ENCODE data around the gene AKAP10. TPM values are rescaled to one million over a fixed set of nuclear protein-coding genes. Genes with fewer than 3 reads are reported as not detected.

The AKAP10 gene
- total RNA-seq, 4 donors from 2014 or later, result 23.4 to 39.8 (median 30.1) TPM

DNA sequence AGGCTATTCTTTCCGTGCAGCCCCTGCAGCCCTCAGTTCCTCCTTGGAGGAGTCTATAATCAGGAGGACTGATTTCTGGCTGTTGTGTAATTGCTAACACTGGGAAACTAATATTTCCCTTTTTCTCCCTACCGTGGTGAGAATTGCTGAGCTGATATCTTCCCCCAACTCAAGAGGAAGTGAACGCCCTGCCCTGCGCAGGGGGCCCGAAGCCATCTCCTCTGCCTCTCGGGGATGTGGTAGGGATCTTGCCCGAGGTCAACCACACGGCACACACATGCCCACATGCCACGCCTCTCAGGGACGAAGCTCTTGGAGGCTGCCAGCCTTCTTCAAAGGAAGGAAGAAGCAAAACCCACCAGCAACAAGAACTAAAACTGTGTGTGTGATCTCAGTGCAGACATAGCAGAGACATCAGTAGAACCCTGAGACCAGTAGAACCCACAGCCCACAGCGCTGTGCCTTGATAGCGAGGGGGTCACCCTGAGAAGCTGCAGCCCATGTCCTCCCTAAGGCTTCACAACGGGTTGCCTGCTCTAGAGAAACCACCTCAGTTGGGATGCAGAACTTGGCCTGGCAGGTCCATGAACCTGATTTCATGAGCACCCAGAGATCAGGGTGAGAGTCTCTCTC, 101.0 kb downstream of the AKAP10 start:
- Histone ChIP-seq H3K9me3 (no peaks in the 10 kb centered on the region), H3K27ac (no peak overlapping the region), H3K4me1 (no peaks in the 10 kb centered on the region), H3K27me3 (no peaks in the 10 kb centered on the region), H3K36me3 (no peaks in the 10 kb centered on the region), H3K4me3 (no peak overlapping the region)
- peak in 1 of 2 donors; percentile 37 for DNase-seq (ENCODE audit: low spot score in 2 of 2)
- no peak for TF ChIP-seq POLR2A (IDR thresholded peaks at IDR 0.05)
- peak in 1 of 2 donors; percentile 70 for TF ChIP-seq EP300 (IDR thresholded peaks at IDR 0.05)
- TF ChIP-seq, protein P1, sequence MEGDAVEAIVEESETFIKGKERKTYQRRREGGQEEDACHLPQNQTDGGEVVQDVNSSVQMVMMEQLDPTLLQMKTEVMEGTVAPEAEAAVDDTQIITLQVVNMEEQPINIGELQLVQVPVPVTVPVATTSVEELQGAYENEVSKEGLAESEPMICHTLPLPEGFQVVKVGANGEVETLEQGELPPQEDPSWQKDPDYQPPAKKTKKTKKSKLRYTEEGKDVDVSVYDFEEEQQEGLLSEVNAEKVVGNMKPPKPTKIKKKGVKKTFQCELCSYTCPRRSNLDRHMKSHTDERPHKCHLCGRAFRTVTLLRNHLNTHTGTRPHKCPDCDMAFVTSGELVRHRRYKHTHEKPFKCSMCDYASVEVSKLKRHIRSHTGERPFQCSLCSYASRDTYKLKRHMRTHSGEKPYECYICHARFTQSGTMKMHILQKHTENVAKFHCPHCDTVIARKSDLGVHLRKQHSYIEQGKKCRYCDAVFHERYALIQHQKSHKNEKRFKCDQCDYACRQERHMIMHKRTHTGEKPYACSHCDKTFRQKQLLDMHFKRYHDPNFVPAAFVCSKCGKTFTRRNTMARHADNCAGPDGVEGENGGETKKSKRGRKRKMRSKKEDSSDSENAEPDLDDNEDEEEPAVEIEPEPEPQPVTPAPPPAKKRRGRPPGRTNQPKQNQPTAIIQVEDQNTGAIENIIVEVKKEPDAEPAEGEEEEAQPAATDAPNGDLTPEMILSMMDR (IDR thresholded peaks at IDR 0.05), result no peak
- WGBS, 2 donors, result 76% methylated on average over 13 of the region's 13 CpGs

DNA sequence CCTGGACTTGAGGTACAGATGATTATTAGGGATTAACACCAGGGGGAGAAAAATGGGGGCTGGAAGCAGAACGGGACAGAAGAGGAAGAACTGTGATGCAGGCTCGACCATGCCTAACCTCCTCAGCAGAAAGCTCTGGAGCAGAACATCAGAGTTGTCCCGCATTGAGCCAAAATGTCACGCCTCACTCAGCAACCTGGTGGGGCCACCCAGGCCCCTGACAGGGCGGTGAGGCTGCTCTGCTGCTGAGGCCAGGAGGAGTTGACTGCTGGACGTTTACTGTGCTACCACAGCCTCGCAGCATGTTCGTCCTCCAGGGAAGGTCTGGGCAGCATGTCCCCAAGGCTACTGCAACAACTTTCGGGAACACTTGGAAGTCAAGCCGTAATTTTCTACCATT, 103.4 kb downstream of the AKAP10 start:
- Histone ChIP-seq H3K9me3 (no peaks in the 10 kb centered on the region), H3K27ac (no peak overlapping the region), H3K4me3 (no peak overlapping the region), H3K27me3 (no peaks in the 10 kb centered on the region), H3K36me3 (no peaks in the 10 kb centered on the region), H3K4me1 (no peaks in the 10 kb centered on the region)
- no peak for DNase-seq (ENCODE audit: low spot score in 2 of 2)
- WGBS, 2 donors, result 81 to 82% methylated on average over 9 to 10 of the region's 10 CpGs
- TF ChIP-seq POLR2A (IDR thresholded peaks at IDR 0.05) (no peak), EP300 (IDR thresholded peaks at IDR 0.05) (no peak)
- TF ChIP-seq, protein P1 (IDR thresholded peaks at IDR 0.05), result no peak

DNA sequence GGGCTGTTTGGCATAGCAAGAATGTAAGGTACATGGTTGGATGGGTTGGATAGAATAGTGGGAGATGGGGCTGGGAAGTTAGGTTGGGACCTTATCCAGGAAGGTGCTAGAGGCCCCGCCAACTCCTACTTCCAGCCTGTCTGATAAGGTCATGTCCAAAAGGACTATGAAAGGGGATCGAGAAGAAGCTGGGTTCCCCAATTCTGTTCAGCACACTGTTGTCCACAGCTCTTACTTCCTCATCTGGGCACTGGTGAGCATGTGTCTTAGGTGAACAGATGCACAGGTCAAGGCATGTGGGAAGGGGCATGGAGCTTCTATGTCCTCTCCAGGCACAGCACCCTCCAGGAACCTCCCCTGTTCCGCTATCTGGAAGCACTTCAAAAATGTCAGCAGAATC, 104.3 kb downstream of the AKAP10 start:
- H3K4me1 ChIP-seq, result peaks cover 0 to under 1% (median 0%) of the 10 kb centered on the region in 4 donors
- H3K4me3 ChIP-seq, result no peak overlapping the region
- no peak for DNase-seq (ENCODE audit: low spot score in 2 of 2)
- no peaks in the 10 kb centered on the region for H3K27me3 ChIP-seq
- no peaks in the 10 kb centered on the region for H3K36me3 ChIP-seq
- H3K27ac ChIP-seq, result no peak overlapping the region
- no peaks in the 10 kb centered on the region for H3K9me3 ChIP-seq
- WGBS, 2 donors, result 80 to 91% methylated on average over 3 of the region's 3 CpGs
- TF ChIP-seq, protein P1 (IDR thresholded peaks at IDR 0.05), result no peak
- TF ChIP-seq EP300 (IDR thresholded peaks at IDR 0.05) (no peak), POLR2A (IDR thresholded peaks at IDR 0.05) (no peak)

DNA sequence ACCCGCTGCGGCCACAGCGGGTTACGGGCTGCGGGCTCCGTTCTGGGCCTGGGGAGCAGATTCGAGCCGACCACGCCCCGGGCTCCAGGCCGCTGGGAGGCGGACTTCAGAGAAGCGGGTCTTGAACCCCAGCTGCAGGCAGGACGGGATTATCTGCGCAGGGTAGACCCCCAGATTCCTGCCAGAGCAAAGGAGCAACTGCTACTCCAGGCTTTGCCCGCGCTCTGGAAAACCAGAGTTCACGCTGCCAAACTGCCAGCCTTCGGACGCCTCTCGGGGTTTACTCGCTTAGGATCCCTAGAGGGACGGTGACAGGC, 109.6 kb downstream of the AKAP10 start:
- WGBS, 2 donors, result 56 to 71% methylated on average over 7 to 8 of the region's 23 CpGs
- Histone ChIP-seq H3K27ac (peak overlapping the region; percentile 82 to 95 (median 88)), H3K9me3 (no peaks in the 10 kb centered on the region), H3K4me3 (peak overlapping the region; percentile 45 to 97 (median 90)), H3K36me3 (peaks cover 0 to 7% (median 0%) of the 10 kb centered on the region in 3 donors), H3K27me3 (no peaks in the 10 kb centered on the region), H3K4me1 (peaks cover 0 to 26% (median 0%) of the 10 kb centered on the region in 4 donors)
- TF ChIP-seq, protein P1 (IDR thresholded peaks at IDR 0.05), result peak in 1 of 5 experiments; percentile 25
- no peak for TF ChIP-seq POLR2A (IDR thresholded peaks at IDR 0.05)
- DNase-seq (ENCODE audit: low spot score in 2 of 2), result no peak

DNA sequence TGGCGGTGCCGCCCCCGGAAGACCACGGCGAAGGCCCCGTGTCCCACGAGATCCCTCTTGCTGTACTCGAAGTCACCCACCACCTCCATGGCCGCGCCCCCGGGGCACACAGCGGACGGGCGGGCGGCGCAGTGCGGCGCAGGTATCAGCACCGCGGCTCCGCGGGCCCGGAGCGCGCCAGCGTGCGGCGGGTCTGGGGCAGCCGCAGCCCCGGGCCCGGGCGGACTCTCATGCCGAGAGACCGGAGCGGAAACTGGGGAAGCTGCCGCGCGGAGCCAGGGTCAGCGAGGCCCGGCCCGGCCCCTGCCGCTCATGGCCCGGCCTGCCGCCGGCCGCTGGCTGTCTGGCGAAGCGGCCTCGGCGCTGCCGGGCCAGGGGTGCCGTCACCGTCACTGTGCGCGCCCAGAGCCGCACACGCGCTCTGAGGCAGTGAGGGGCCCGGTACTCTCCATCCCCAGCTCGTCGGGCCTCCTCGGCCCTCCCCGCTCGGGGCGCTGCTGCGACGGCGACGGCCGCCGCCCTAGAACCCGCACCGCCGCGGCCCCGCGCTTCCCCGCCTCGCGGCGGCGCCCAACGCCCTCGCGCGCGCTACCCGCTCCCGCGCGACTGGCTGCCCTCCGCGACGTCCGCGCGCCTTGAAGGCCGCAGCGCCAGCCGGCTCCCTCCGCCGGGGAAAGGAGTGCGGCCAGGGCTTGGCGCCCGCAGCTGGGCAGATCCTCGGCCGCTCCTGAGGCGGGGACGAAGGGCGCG, 110.1 kb downstream of the AKAP10 start, which contains the start of gene ULK2:
ULK2 (minus strand) TSS at position 608 of the 750 bp plus-strand sequence; CDS start at position 89, 519 bp downstream.
- TF ChIP-seq EP300 (IDR thresholded peaks at IDR 0.05), result peak in 1 of 2 donors; percentile 73
- TF ChIP-seq POLR2A (IDR thresholded peaks at IDR 0.05), result peak; percentile 85 to 87
- TF ChIP-seq, protein P1 (IDR thresholded peaks at IDR 0.05), result peak in 4 of 5 experiments; percentile 19 to 52 (median 38)
- DNase-seq (ENCODE audit: low spot score in 2 of 2), result peak in 1 of 2 donors; percentile 7
- peak within 1 kb of the TSS; percentile 82 to 95 (median 88) for H3K27ac ChIP-seq
- no peaks in the 10 kb centered on the region for H3K9me3 ChIP-seq
- peak within 1 kb of the TSS; percentile 83 to 97 (median 90) for H3K4me3 ChIP-seq
- H3K36me3 ChIP-seq, result peaks cover 0 to 13% (median 0%) of the 10 kb centered on the region in 3 donors
- H3K4me1 ChIP-seq, result peaks cover 0 to 26% (median 0%) of the 10 kb centered on the region in 4 donors
- no peaks in the 10 kb centered on the region for H3K27me3 ChIP-seq
- WGBS, 2 donors, result 0 to 1% methylated on average over 11 to 15 of the region's 111 CpGs
